ENCODE data around the gene EXOC4. TPM values are rescaled to one million over a fixed set of nuclear protein-coding genes. Genes with fewer than 3 reads are reported as not detected.

EXOC4 gene
- total RNA-seq, 1 donor from 2014 or later, result 84.0 TPM

DNA sequence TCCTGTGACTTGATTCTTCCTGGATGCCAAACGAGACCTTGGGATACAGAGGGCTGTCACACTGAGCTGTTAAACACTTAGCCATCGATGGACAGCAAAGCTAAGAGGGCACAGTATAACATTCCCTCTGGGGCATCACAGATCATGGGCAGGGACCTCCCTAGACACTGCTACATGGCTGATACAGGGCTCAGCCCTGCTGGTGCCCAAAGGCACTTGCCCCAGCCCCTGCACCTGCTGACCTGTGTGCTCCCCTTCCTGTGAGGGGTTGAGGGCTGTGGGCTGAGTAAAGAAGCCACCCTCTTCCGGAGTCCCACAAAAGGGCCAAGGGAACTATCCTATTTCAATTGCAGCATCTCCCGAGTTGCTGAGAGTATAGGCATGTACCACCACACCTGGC, 337.9 kb downstream of the EXOC4 start:
- FAIRE-seq (peak; percentile 13), DNase-seq (ENCODE audit: low read depth) (no peak)
- H3K36me3 ChIP-seq (ENCODE audit: control insufficient read depth, insufficient read depth, low read length), result no peaks in the 10 kb centered on the region
- H3K27me3 ChIP-seq (ENCODE audit: control insufficient read depth, insufficient read depth, low read length), result no peaks in the 10 kb centered on the region
- no peak overlapping the region for H3K4me3 ChIP-seq (ENCODE audit: low read depth, low read length)
- TF ChIP-seq, protein P1, sequence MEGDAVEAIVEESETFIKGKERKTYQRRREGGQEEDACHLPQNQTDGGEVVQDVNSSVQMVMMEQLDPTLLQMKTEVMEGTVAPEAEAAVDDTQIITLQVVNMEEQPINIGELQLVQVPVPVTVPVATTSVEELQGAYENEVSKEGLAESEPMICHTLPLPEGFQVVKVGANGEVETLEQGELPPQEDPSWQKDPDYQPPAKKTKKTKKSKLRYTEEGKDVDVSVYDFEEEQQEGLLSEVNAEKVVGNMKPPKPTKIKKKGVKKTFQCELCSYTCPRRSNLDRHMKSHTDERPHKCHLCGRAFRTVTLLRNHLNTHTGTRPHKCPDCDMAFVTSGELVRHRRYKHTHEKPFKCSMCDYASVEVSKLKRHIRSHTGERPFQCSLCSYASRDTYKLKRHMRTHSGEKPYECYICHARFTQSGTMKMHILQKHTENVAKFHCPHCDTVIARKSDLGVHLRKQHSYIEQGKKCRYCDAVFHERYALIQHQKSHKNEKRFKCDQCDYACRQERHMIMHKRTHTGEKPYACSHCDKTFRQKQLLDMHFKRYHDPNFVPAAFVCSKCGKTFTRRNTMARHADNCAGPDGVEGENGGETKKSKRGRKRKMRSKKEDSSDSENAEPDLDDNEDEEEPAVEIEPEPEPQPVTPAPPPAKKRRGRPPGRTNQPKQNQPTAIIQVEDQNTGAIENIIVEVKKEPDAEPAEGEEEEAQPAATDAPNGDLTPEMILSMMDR (IDR thresholded peaks at IDR 0.05; ENCODE audit: insufficient read depth, low read length, severe bottlenecking), result no peak

DNA sequence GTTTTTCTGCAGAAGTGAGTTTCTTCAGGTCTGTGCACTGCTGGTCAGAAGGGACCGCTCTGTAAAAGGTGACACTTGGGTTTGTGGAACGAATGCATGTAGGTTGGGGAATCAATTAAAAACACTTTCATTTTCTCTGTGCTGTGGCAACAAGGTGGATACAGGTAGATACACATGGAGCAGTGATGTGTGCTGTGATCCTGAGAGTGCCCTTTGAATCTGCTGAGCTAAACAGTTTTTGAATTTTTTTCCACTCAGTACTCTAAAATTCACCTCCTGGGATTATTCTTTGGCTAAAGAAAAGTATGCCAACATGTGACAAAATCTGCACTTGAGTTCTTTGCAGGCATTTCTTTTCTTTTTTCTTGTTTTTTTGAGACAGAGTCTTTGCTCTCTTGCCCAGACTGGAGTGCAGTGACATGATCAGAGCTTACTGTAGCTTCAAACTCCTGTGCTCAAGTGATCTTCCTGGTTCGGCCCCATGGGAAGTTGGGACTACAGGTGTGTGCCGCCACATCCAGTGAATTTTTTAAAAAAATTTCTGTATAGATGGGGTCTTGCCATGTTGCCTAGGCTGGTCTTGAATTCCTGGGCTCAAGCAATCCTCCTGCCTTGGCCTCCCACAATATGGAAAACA, 338.9 kb downstream of the EXOC4 start:
- Histone ChIP-seq H3K4me3 (ENCODE audit: low read depth, low read length) (no peak overlapping the region), H3K36me3 (ENCODE audit: control insufficient read depth, insufficient read depth, low read length) (no peaks in the 10 kb centered on the region), H3K27me3 (ENCODE audit: control insufficient read depth, insufficient read depth, low read length) (no peaks in the 10 kb centered on the region)
- FAIRE-seq (no peak), DNase-seq (ENCODE audit: low read depth) (no peak)
- TF ChIP-seq, protein P1 (IDR thresholded peaks at IDR 0.05; ENCODE audit: insufficient read depth, low read length, severe bottlenecking), result no peak

DNA sequence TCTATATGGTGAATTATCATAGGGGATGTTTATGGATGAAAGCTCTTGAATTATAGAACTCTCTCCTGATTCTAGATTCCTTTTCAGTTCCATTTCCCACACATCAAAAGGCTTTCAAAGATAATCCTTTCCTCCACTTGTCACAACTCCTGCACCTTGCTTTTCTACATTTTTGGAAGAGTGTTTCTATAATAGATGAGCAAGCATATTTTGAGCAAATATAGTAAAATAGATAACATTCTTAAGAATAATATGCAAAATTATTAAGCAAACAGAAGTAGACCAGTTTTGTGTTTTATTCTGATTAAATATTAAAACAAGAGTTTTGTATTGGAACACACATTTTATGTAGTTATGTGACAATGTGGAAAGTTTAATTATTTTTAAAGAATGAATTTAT, 340.7 kb downstream of the EXOC4 start:
- Histone ChIP-seq H3K27me3 (ENCODE audit: control insufficient read depth, insufficient read depth, low read length) (no peaks in the 10 kb centered on the region), H3K4me3 (ENCODE audit: low read depth, low read length) (no peak overlapping the region), H3K36me3 (ENCODE audit: control insufficient read depth, insufficient read depth, low read length) (no peaks in the 10 kb centered on the region)
- no peak for DNase-seq (ENCODE audit: low read depth)
- TF ChIP-seq, protein P1 (IDR thresholded peaks at IDR 0.05; ENCODE audit: insufficient read depth, low read length, severe bottlenecking), result no peak
- FAIRE-seq, result no peak

DNA sequence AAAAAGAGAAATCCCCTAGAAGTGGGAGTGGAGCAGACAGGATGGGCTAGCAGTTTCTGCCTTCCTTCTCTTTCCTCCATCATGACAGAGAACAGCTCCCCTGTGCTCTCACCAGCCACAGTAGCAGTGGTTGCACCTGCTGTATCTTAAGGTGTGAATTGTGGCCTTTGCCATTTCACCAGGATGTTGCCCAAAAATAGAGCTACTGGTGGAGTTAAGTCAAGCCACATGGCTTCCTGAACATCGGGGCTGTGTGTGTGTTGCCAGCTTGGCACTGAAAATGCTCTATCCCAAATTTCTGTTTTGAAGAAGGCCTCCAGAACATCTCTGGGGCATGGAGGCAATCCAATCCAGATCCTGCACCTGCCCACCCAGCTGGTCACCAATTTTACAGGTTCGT, 348.7 kb downstream of the EXOC4 start:
- DNase-seq (ENCODE audit: low read depth) (no peak), FAIRE-seq (no peak)
- H3K27me3 ChIP-seq (ENCODE audit: control insufficient read depth, insufficient read depth, low read length), result no peaks in the 10 kb centered on the region
- no peak overlapping the region for H3K4me3 ChIP-seq (ENCODE audit: low read depth, low read length)
- H3K36me3 ChIP-seq (ENCODE audit: control insufficient read depth, insufficient read depth, low read length), result no peaks in the 10 kb centered on the region
- TF ChIP-seq, protein P1 (IDR thresholded peaks at IDR 0.05; ENCODE audit: insufficient read depth, low read length, severe bottlenecking), result no peak

DNA sequence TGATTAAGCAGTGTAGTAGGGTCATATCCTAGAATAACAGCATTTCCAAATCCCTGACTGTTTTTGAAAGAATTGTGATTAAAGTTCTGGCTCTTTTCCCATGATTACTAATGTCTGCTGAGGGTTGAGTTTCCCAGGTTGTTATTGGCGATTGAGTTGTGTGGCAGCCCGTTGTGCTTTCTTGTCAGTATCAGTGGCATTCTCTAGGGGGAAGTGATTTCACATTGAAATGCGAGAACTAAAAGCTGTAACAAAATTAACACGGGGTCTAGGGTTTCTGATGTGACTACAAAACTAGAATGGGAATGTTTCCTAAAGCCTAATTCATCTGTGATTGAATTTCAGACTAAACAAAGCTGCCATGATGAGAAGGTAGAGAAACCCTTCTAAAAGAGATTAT, 349.4 kb downstream of the EXOC4 start:
- DNase-seq (ENCODE audit: low read depth), result peak; percentile 66

More for the DNA sequence above, 349.4 kb downstream of the EXOC4 start:
- H3K4me3 ChIP-seq (ENCODE audit: low read depth, low read length), result no peak overlapping the region
- H3K27me3 ChIP-seq (ENCODE audit: control insufficient read depth, insufficient read depth, low read length), result no peaks in the 10 kb centered on the region
- TF ChIP-seq, protein P1 (IDR thresholded peaks at IDR 0.05; ENCODE audit: insufficient read depth, low read length, severe bottlenecking), result no peak
- FAIRE-seq, result no peak
- H3K36me3 ChIP-seq (ENCODE audit: control insufficient read depth, insufficient read depth, low read length), result no peaks in the 10 kb centered on the region
